ENCODE measurements around the gene CNOT6.

DNA sequence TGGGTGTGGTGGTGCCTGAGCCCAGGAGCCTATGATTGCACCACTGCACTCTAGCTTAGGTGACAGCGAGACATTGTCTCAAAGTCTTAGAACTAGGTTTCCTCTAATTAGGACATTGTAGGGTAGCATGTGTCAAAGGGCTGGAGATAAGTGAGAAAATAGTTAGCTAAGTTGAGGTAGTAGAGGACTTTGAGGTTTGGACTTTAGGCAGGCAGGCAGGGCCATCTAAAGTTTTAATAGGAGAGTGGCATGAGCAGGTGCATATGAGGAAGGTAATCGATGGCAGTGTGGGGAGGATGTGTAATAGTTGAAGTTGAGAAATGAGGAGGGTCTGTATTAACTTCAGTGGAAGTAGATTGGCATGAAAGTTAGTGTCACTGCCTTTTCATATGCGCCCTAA lies 21.1 kb downstream of the CNOT6 start:
- TF ChIP-seq, protein P1, sequence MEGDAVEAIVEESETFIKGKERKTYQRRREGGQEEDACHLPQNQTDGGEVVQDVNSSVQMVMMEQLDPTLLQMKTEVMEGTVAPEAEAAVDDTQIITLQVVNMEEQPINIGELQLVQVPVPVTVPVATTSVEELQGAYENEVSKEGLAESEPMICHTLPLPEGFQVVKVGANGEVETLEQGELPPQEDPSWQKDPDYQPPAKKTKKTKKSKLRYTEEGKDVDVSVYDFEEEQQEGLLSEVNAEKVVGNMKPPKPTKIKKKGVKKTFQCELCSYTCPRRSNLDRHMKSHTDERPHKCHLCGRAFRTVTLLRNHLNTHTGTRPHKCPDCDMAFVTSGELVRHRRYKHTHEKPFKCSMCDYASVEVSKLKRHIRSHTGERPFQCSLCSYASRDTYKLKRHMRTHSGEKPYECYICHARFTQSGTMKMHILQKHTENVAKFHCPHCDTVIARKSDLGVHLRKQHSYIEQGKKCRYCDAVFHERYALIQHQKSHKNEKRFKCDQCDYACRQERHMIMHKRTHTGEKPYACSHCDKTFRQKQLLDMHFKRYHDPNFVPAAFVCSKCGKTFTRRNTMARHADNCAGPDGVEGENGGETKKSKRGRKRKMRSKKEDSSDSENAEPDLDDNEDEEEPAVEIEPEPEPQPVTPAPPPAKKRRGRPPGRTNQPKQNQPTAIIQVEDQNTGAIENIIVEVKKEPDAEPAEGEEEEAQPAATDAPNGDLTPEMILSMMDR (IDR thresholded peaks at IDR 0.05): no peak
- no peak for TF ChIP-seq POLR2AphosphoS5 (IDR thresholded peaks at IDR 0.05)

Measured in upper lobe of left lung (tissue), 4 donors.